A549 (cell line): ENCODE measurements around the gene CDHR2. TPM values are rescaled to one million over a fixed set of nuclear protein-coding genes. Genes with fewer than 3 reads are reported as not detected.

ENCODE experiments used
- ATAC-seq, 2 experiments: fragments of 200-7000 bp in 1 of 2; fragments of >200 bp in 1 of 2; cut with Nextera tagmentation in 1 of 2; cut with Tn5 transposase in 1 of 2; 3 replicates each; pipeline versions ENCODE4 v1.8.0 to v1.9.1; 2018 to 2020; ENCODE audit warnings: mild to moderate bottlenecking in 1 of 2, moderate library complexity in 1 of 2
- CTCF ChIA-PET: fragments of 300-600 bp; sonication (Branson Sonifier 250); formaldehyde crosslinking; extraction: SDS; loops from one replicate; lab custom pipeline; 2021; ENCODE audit warnings: antibody characterized with exemption, inconsistent platforms; lab: Yijun Ruan, JAX
- POLR2A ChIA-PET: fragments of 350-600 bp; formaldehyde crosslinking; extraction: SDS; loops from one replicate; lab custom pipeline; 2021; ENCODE audit warnings: antibody characterized with exemption, inconsistent platforms; lab: Yijun Ruan, JAX
- DNase-seq, 2 experiments: peaks; one replicate each; pipeline versions ENCODE4 v3.0.0 to v3.0.0-alpha.2; 2011 to 2016; ENCODE audit warnings: low read depth in 1 of 2, low spot score in 1 of 2
- FAIRE-seq: peaks from 2 replicates; lab custom pipeline; 2011; peaks lifted over from hg19 to GRCh38; lab: Jason Lieb, UNC
- H3K27ac ChIP-seq, 2 experiments: fragments of >200 bp; sonication (Bioruptor Twin); formaldehyde crosslinking; 3 replicates each; pipeline ENCODE4 v1.5.1; 2016 to 2017
- H3K4me1 ChIP-seq: fragments of >200 bp; sonication (Bioruptor Twin); formaldehyde crosslinking; 3 replicates; pipeline ENCODE4 v1.6.1; 2016
- H3K4me2 ChIP-seq: fragments of >200 bp; sonication (Bioruptor Twin); formaldehyde crosslinking; 3 replicates; pipeline ENCODE4 v1.6.1; 2016
- H3K4me3 ChIP-seq: fragments of >200 bp; sonication (Bioruptor Twin); formaldehyde crosslinking; 3 replicates; pipeline ENCODE4 v1.5.1; 2016
- H3K9me3 ChIP-seq: fragments of >200 bp; sonication (Bioruptor Twin); formaldehyde crosslinking; 3 replicates; pipeline ENCODE4 v1.6.1; 2016
- BCL3 ChIP-seq: fragments of >200 bp; sonication (Bioruptor Twin); formaldehyde crosslinking; IDR thresholded peaks from 3 replicates; pipeline ENCODE4 v1.6.1; 2016
- BHLHE40 ChIP-seq: IDR thresholded peaks from 2 replicates; pipeline ENCODE4 v1.6.1; 2012; ENCODE audit warnings: low read depth, low read length, inconsistent platforms
- CBX2 ChIP-seq: fragments of 200-600 bp; sonication (generic); IDR thresholded peaks from 2 replicates; pipeline ENCODE4 v1.6.1; 2016; ENCODE audit warnings: low read depth, mild to moderate bottlenecking, borderline replicate concordance
- CBX8 ChIP-seq: fragments of 200-600 bp; sonication (generic); IDR thresholded peaks from 2 replicates; pipeline ENCODE4 v1.6.1; 2016
- CEBPB ChIP-seq, 2 experiments: fragments of >200 bp in 1 of 2; sonication (Bioruptor Twin) in 1 of 2; formaldehyde crosslinking in 1 of 2; IDR thresholded peaks; 2 replicates each; pipeline ENCODE4 v1.6.1; 2012 to 2016
- CHD2 ChIP-seq: fragments of 150-350 bp; IDR thresholded peaks from 2 replicates; pipeline ENCODE4 v1.6.1; 2014; ENCODE audit warnings: low read length; ENCODE audit not compliant: partially characterized antibody
- CHD4 ChIP-seq: fragments of 200-600 bp; sonication (generic); IDR thresholded peaks from 2 replicates; pipeline ENCODE4 v1.6.1; 2016; ENCODE audit warnings: antibody characterized with exemption, mild to moderate bottlenecking, borderline replicate concordance
- FOSB ChIP-seq: fragments of 250-450 bp; sonication (Bioruptor Pico); IDR thresholded peaks from 2 replicates; pipeline ENCODE4 v1.5.0; 2020; ENCODE audit warnings: mild to moderate bottlenecking, moderate library complexity
- FOSL2 ChIP-seq, 2 experiments: fragments of 450-650 bp in 1 of 2; fragments of >200 bp in 1 of 2; sonication (Bioruptor Twin) in 1 of 2; formaldehyde crosslinking; IDR thresholded peaks; 2 replicates each; pipeline versions ENCODE4 v1.5.0 to v1.6.1; 2016 to 2020; ENCODE audit warnings: mild to moderate bottlenecking in 1 of 2, moderate library complexity in 1 of 2
- FOXS1 ChIP-seq: fragments of 250-450 bp; sonication (Bioruptor Pico); IDR thresholded peaks from 2 replicates; pipeline ENCODE4 v1.5.0; 2020; ENCODE audit warnings: mild to moderate bottlenecking, moderate library complexity
- HES2 ChIP-seq: fragments of >200 bp; sonication (Bioruptor Twin); formaldehyde crosslinking; IDR thresholded peaks from 2 replicates; pipeline ENCODE4 v1.6.1; 2016
- HOXA7 ChIP-seq: fragments of 250-450 bp; sonication (Bioruptor Pico); IDR thresholded peaks from 2 replicates; pipeline ENCODE4 v1.5.0; 2020; ENCODE audit warnings: mild to moderate bottlenecking, moderate library complexity
- HOXB13 ChIP-seq: fragments of 250-450 bp; sonication (Bioruptor Pico); IDR thresholded peaks from 2 replicates; pipeline ENCODE4 v1.5.0; 2020; ENCODE audit warnings: low read depth, mild to moderate bottlenecking, moderate library complexity
- JUN ChIP-seq, 2 experiments: fragments of >200 bp; sonication (Bioruptor Twin); formaldehyde crosslinking; IDR thresholded peaks; 2 replicates in 1 of 2; 3 replicates in 1 of 2; pipeline ENCODE4 v1.6.1; 2016 to 2017
- KDM5A ChIP-seq: fragments of 200-600 bp; sonication (generic); IDR thresholded peaks from 2 replicates; pipeline ENCODE4 v1.6.1; 2016; ENCODE audit warnings: antibody characterized with exemption, mild to moderate bottlenecking
- MAFK ChIP-seq: fragments of 450-650 bp; IDR thresholded peaks from 2 replicates; pipeline ENCODE4 v1.6.1; 2014; ENCODE audit not compliant: partially characterized antibody
- MAX ChIP-seq: IDR thresholded peaks from 2 replicates; pipeline ENCODE4 v1.6.1; 2012
- MAZ ChIP-seq: fragments of 150-350 bp; IDR thresholded peaks from 2 replicates; pipeline ENCODE4 v1.6.1; 2014; ENCODE audit warnings: antibody characterized with exemption, low read depth, low read length, borderline replicate concordance
- NPAS2 ChIP-seq: fragments of 250-450 bp; sonication (Bioruptor Pico); IDR thresholded peaks from 2 replicates; pipeline ENCODE4 v1.8.0; 2022; ENCODE audit warnings: mild to moderate bottlenecking, moderate library complexity, borderline replicate concordance
- POLR2A ChIP-seq: IDR thresholded peaks from 2 replicates; pipeline ENCODE4 v1.6.1; 2012; ENCODE audit warnings: mild to moderate bottlenecking, low read length
- RARB ChIP-seq: fragments of 250-450 bp; sonication (Bioruptor Pico); IDR thresholded peaks from 2 replicates; pipeline ENCODE4 v1.8.0; 2021; ENCODE audit warnings: mild to moderate bottlenecking, moderate library complexity
- REST ChIP-seq: fragments of 200-600 bp; sonication (generic); IDR thresholded peaks from 2 replicates; pipeline ENCODE4 v1.6.1; 2016; ENCODE audit warnings: antibody characterized with exemption, mild to moderate bottlenecking, moderate library complexity
- RFX5 ChIP-seq: fragments of 450-650 bp; IDR thresholded peaks from 2 replicates; pipeline ENCODE4 v1.7.1; 2014; ENCODE audit warnings: antibody characterized with exemption, mild to moderate bottlenecking, moderate library complexity
- RNF2 ChIP-seq: fragments of 200-600 bp; sonication (generic); IDR thresholded peaks from 2 replicates; pipeline ENCODE4 v1.6.1; 2016; ENCODE audit warnings: low read depth, mild to moderate bottlenecking, antibody characterized with exemption, moderate library complexity, borderline replicate concordance
- TFCP2L1 ChIP-seq: fragments of 250-450 bp; sonication (Bioruptor Pico); IDR thresholded peaks from 2 replicates; pipeline ENCODE4 v1.5.0; 2021; ENCODE audit warnings: mild to moderate bottlenecking
- USF2 ChIP-seq: fragments of 450-650 bp; IDR thresholded peaks from 2 replicates; pipeline ENCODE4 v1.6.1; 2014; ENCODE audit warnings: antibody characterized with exemption
- ZNF302 ChIP-seq: fragments of 250-450 bp; sonication (Bioruptor Pico); IDR thresholded peaks from 2 replicates; pipeline ENCODE4 v1.9.0; 2021; ENCODE audit warnings: inconsistent platforms, mild to moderate bottlenecking, moderate library complexity
- ZSCAN20 ChIP-seq: fragments of 250-450 bp; sonication (Bioruptor Pico); IDR thresholded peaks from 2 replicates; pipeline ENCODE4 v1.8.0; 2022; ENCODE audit warnings: mild to moderate bottlenecking, moderate library complexity
- WGBS: methylation state at CpG from one replicate; pipeline ENCODE4 v1.1.6; 2017; ENCODE audit errors: missing lambda C conversion rate; 5-methylcytosine and 5-hydroxymethylcytosine counted together
- polyA plus RNA-seq, 4 experiments: library from polyadenylated mRNA; depleted of rRNA in 3 of 4; stranded (reverse); fragments of >200 nt; fragmentation: RNase III in 1 of 4; extraction: RNeasy Plus Mini Kit Qiagen cat#74134 plus additional on column Dnase treatment in 1 of 4; gene quantifications; 2 replicates in 3 of 4; 3 replicates in 1 of 4; pipeline ENCODE4 v1.2.3, GENCODE V29; 2011 to 2017

Gene CDHR2
- polyA plus RNA-seq, 2 of the 4 experiments (the other 2 are of a cell fraction): 0.09 TPM; not detected in 1

- Histone ChIP-seq H3K4me3 (peak within 1 kb of the TSS; percentile 84), H3K4me2 (peak within 1 kb of the TSS; percentile 97), H3K4me1 (peaks cover 52% of the 10 kb centered on the region), H3K9me3 (no peaks in the 10 kb centered on the region), H3K27ac (peak within 1 kb of the TSS; percentile 95 to 97)
- ChIA-PET POLR2A (interaction anchor here (0.5 to 1.9 kb wide), 18 partner anchors 9 to 666 kb away, joined by 3 to 16 read pairs (median 3); partner anchors contain the start of genes CLTB, CPLX2, FAF2 and KIAA1191), CTCF (interaction anchor here (1.0 to 6.2 kb wide), 9 partner anchors 12 to 807 kb away, joined by 3 to 37 read pairs (median 5); partner anchors contain the start of genes CDHR2, CLTB and FAF2)
- TF ChIP-seq CHD2 (peak; percentile 60), ZSCAN20 (CRISPR knock-in tag) (no peak), BHLHE40 (peak; percentile 64; the same call in 1 of the 2 replicates), USF2 (peak; percentile 87), CBX2 (no peak), MAZ (peak; percentile 98), TFCP2L1 (CRISPR knock-in tag) (0 out of 2 replicates have a peak, but pooled peaks have one; percentile 48), HOXA7 (peak; percentile 37; the same call in 1 of the 2 replicates), FOSB (CRISPR knock-in tag) (no peak), MAX (peak; percentile 88), JUN (IDR thresholded peaks at IDR 0.05) (peak in 1 of 2 experiments; percentile 67; a peak in 3 of 5 replicates), POLR2A (peak; percentile 15; the same call in 1 of the 2 replicates), REST (peak; percentile 43), RFX5 (no peak)
- no peak for FAIRE-seq
- DNase-seq: peak; percentile 84 to 97
- ATAC-seq: peak; percentile 62 to 76
- under 1% methylated on average over 47 of the region's 63 CpGs for WGBS
Observed at GRCh38 chr5:176536902-176537553, 12.1 kb upstream of the CDHR2 start, which contains the start of gene RNF44. Gene RNF44, minus strand, starts transcription at chr5:176537402. Its CDS starts 4,930 bp downstream, at chr5:176532472.

- Histone ChIP-seq H3K4me1 (peaks cover 57% of the 10 kb centered on the region), H3K27ac (peak overlapping the region; percentile 95 to 97), H3K4me3 (peak overlapping the region; percentile 84), H3K4me2 (peak overlapping the region; percentile 66), H3K9me3 (no peaks in the 10 kb centered on the region)
- peak; percentile 94 to 99 for DNase-seq
- ChIA-PET POLR2A (interaction anchor here (0.7 to 1.9 kb wide), 16 partner anchors 9 to 667 kb away, joined by 3 to 16 read pairs (median 3); partner anchors contain the start of genes CLTB, CPLX2, FAF2 and HIGD2A), CTCF (interaction anchor here (1.0 to 6.2 kb wide), 9 partner anchors 11 to 121 kb away, joined by 3 to 37 read pairs (median 4); partner anchors contain the start of genes CDHR2, CLTB and FAF2)
- peak; percentile 51 for FAIRE-seq
- peak; percentile 73 to 84 for ATAC-seq
- WGBS: 2% methylated on average over 39 of the region's 43 CpGs
- TF ChIP-seq CHD4 (peak; percentile 54; the same call in 1 of the 2 replicates), CBX8 (no peak), TFCP2L1 (CRISPR knock-in tag) (no peak), HOXB13 (CRISPR knock-in tag) (no peak), BCL3 (0 out of 3 replicates have a peak, but pooled peaks have one; percentile 41), HES2 (no peak), FOXS1 (CRISPR knock-in tag) (peak; percentile 83; the same call in 1 of the 2 replicates), CEBPB (IDR thresholded peaks at IDR 0.05) (peak; percentile 58 to 83; a peak in 3 of 4 replicates), JUN (IDR thresholded peaks at IDR 0.05) (peak in 1 of 2 experiments; percentile 4; a peak in 1 of 5 replicates), NPAS2 (CRISPR knock-in tag) (no peak), MAFK (no peak), ZNF302 (CRISPR knock-in tag) (no peak), RARB (CRISPR knock-in tag) (no peak), FOSL2 (IDR thresholded peaks at IDR 0.05) (no peak), FOSL2 (CRISPR knock-in tag; IDR thresholded peaks at IDR 0.05) (peak; percentile 94), POLR2A (no peak; the same call in 1 of the 2 replicates), RNF2 (no peak), KDM5A (no peak)
Observed at GRCh38 chr5:176537554-176538229, 11.4 kb upstream of the CDHR2 start.
